ENCODE measurements around the gene STAT4.

The STAT4 gene

GRCh38 chr2:191059308-191059707 is 91.5 kb downstream of the STAT4 start:
- FAIRE-seq = no peak
- TF ChIP-seq, protein P1, sequence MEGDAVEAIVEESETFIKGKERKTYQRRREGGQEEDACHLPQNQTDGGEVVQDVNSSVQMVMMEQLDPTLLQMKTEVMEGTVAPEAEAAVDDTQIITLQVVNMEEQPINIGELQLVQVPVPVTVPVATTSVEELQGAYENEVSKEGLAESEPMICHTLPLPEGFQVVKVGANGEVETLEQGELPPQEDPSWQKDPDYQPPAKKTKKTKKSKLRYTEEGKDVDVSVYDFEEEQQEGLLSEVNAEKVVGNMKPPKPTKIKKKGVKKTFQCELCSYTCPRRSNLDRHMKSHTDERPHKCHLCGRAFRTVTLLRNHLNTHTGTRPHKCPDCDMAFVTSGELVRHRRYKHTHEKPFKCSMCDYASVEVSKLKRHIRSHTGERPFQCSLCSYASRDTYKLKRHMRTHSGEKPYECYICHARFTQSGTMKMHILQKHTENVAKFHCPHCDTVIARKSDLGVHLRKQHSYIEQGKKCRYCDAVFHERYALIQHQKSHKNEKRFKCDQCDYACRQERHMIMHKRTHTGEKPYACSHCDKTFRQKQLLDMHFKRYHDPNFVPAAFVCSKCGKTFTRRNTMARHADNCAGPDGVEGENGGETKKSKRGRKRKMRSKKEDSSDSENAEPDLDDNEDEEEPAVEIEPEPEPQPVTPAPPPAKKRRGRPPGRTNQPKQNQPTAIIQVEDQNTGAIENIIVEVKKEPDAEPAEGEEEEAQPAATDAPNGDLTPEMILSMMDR (IDR thresholded peaks at IDR 0.05; ENCODE audit: insufficient read depth, missing control alignments) = no peak
- DNase-seq (ENCODE audit: insufficient read length, low spot score) = no peak

- DNase-seq (ENCODE audit: insufficient read length, low spot score) (no peak), FAIRE-seq (no peak)
- TF ChIP-seq, protein P1 (IDR thresholded peaks at IDR 0.05; ENCODE audit: insufficient read depth, missing control alignments) = no peak
These were observed 94.6 kb downstream of the STAT4 start for GRCh38 chr2:191056228-191056627.

DNA sequence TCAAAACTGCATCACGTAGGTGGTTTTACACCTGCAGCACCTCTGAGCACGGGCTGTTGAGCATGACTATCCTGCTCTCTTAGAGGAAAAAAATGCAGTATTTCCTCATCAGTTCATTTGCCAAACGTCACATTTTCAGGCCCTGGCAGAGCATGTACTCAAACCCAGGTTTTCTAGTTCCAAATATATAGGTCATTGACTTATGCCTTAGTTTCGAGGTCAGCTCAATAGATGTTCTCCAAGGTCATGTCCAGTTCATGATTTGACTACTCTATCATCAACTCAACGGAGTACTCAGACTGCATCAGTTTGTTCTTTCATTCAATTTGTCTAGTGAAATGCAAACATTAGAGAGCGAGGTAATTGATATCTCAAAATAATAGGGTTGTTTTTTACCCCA is 97.5 kb downstream of the STAT4 start:
- FAIRE-seq = no peak

GRCh38 chr2:191051825-191052778 is 98.7 kb downstream of the STAT4 start:
- DNase-seq (ENCODE audit: insufficient read length, low spot score) = no peak
- FAIRE-seq = no peak
- TF ChIP-seq, protein P1 (IDR thresholded peaks at IDR 0.05; ENCODE audit: insufficient read depth, missing control alignments) = peak; percentile 72

More for the DNA sequence above, 97.5 kb downstream of the STAT4 start:
- TF ChIP-seq, protein P1 (IDR thresholded peaks at IDR 0.05; ENCODE audit: insufficient read depth, missing control alignments) = no peak
- no peak for DNase-seq (ENCODE audit: insufficient read length, low spot score)

DNA sequence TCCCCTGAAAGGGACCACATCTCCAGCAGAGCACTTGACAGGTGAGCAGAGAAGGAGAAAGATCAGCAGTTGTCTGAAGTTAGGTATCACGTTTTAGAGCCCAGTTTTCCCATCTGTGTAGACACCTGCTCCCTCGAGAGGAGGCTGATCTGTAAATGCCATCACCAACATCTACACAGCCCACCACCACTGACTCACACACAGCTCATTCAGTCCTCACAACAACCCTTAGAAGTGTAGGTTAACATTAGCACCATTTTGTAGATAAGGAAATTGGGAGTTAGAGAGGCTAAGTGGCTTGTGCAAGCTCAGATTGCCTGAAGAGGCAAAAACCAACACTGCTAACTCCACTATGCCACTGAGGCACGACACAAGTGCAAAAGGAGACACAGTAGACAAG is 99.6 kb downstream of the STAT4 start:
- no peak for DNase-seq (ENCODE audit: insufficient read length, low spot score)
- TF ChIP-seq, protein P1 (IDR thresholded peaks at IDR 0.05; ENCODE audit: insufficient read depth, missing control alignments) = no peak
- no peak for FAIRE-seq

GRCh38 chr2:191050640-191050987 is 100.2 kb downstream of the STAT4 start:
- DNase-seq (ENCODE audit: insufficient read length, low spot score) = no peak
- FAIRE-seq = no peak
- TF ChIP-seq, protein P1 (IDR thresholded peaks at IDR 0.05; ENCODE audit: insufficient read depth, missing control alignments) = no peak
